Measurements from ENCODE around the gene JPH4.
"Not testable (repeated sequence)": the region's sequence is repeated elsewhere in the genome, so short reads cannot be mapped to it uniquely, and the experiment has no call there.

JPH4 gene

DNA sequence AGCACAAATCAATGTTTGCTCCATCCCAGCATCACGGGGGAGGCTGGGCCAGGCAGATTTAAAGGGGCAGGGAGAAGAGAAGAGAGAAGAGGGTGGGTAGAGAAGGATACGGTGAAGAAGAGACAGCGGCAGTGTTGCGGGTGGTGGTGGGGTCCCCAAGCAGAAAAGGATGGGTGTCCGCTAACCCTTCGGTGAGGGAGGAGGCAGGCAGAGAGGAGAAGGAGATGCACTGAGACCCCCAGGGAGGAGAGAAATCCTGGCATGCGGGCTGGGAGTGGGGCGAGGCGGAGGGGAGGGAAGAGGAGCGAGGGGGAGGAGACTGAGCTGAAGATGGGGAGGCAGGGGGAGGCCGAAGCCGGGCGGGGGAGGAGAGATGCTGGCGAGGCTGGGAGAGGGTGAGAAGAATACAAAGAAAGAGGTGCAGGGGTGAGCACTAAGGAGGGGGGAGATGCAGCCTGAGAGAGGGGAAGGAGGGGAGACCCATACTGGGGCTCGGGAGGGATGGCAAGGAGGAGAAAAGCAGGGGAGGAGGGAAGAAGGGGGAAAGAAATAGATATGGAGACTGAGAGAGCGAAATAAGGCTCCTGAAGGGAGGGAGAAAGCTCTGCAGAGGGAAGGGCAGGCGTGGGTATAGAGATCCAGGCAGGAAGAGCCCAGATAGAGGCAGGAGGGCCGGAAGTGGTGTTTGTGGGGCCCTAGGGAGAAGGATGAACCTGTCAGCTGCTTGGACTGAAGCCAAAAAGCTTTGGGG, at the start of gene JPH4:
Gene JPH4 (minus strand): TSS at position 231 of the 751 bp plus-strand sequence. CDS start 1,337 bp downstream, outside the sequence.
- peak; percentile 80 for DNase-seq

- no peak for DNase-seq
Observed at GRCh38 chr14:23627961-23628360, 49.4 kb upstream of the JPH4 start.

DNA sequence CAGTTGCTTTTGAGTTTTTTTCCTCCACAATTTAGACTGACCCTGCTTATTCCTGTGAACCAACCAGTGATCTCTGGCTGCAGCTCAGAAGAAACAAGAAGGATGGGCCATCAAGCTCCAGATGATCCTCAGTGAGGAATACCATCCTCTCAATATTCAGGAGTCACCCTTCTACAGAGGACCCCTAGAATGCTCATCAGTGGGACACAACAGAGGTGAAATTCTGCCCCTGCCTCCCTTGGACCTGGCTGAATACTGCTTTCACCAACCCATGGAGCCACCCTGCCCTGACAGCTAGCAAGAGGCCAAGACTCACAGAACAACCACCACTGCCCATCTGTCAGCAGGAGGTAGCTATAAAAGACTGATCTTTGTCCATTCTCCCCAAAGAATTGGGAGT, 48.4 kb upstream of the JPH4 start:
- DNase-seq: no peak

DNA sequence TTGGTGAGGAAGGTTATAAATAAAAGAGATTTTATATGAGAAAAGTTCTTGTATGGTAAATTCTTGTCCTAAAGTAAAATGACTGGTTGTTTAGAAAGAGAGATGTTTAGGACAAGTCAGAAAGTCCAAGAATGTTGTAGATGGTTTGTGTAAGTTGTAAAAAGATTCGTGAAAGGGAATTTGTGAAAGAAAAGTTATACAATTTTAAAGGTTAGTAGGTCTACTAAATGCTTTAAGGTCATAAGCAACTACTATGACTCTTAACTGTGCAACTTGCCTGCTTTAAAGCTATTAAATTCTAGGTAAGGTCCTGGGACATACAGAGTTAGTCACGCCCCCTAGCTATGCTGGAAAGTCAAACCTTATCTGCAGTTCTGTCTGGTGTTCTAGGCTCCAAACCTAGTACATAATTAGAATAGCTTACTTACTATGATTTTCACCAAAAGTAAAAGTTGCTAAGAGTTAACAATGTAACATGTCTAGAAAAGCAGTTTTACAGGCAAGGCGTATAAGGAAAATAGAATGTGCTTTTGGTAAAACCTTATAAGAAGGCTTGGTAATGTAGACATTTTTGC, 46.3 kb upstream of the JPH4 start:
- no peak for DNase-seq

DNA sequence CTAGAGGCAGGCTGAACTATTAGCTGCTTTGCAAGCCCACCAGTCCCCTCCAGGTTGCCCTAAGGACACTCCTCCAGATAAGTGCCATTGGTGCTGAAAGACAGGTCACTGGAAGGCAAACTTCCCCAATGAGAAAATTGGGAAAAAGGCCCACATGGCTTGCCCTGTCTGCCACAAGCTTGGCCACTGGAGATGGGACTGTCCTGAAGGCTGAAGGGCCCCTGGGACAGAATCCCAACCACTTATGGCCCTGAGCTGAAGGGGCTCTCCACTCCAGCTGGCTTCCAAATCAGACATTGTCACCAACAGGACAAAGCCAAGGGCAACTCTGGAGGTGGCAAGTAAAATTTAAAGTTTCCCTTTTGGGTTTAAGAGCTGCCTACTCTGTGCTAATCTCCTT, 45.4 kb upstream of the JPH4 start:
- no peak for DNase-seq

- no peak for DNase-seq
Observed at GRCh38 chr14:23622990-23623389, 44.4 kb upstream of the JPH4 start.

DNA sequence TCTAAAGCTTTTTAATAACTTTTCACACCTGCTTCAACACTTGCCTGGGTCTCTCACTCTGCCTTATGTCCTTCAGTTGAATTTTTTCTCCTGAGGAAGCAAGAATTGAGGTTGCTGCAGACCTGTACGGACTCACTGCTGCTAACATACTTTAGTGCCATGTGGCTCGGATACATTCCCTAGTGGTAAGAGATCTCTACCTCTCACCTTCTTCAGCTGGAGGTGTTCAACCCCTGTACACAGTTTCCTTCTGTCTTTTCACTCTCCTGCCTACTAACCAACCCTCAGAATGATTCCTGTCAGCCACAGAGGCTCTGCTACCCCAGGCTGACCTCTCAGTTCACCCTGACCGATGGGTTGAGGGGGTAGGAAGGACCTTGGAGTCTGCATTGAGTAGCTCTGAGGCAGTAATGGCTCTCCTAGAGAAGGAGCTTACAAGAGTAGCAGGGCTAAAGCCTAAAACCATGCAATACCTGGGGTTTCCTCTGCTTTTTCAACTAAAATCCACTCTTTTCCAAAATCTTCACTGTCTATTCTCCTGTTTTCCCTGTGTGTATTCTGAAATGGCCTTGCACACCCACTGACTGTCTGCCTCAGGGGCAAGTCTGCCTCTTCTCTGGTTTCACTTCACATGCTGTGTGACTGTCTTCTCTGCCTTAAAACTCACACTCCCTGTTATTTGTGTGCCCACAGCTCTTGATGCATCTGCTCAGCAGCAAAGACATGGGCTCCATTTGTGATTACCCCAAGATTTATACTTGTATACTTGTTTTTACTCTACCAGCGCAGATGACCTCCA, 43.5 kb upstream of the JPH4 start:
- no peak for DNase-seq

DNA sequence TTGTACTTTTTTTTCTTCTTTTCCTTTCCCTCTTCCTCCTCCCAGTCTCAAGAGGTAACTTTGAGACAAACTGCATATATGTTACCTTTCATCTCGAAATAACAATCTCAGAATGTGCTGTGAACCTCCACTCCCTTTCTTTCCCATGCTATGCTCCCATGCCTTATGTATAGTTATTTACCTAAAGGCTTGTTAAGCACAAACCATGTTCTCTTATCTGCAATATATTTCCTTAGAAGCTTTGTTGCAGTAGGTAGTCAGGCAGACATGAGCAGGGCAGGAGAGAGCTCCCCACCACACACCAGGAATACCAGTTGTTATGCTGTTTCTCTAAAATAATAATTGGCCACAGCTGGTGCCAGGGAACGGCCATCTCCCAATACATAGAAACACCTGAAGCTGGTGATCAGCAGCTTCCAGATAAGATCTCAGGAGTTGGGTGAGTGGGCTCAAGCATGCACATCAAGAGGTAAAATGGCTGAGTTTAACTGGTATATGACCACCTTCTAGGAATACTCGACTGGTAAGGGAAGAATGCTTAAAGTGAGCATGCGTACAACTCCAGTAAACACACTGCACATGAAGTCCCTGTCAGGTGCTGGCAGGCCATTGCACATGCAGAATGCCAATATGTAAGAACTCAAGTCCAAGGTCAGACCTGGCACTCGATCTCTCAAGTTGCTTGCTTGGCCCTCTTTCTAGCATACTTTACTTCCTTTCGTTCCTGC, 42.8 kb upstream of the JPH4 start:
- no peak for DNase-seq

DNA sequence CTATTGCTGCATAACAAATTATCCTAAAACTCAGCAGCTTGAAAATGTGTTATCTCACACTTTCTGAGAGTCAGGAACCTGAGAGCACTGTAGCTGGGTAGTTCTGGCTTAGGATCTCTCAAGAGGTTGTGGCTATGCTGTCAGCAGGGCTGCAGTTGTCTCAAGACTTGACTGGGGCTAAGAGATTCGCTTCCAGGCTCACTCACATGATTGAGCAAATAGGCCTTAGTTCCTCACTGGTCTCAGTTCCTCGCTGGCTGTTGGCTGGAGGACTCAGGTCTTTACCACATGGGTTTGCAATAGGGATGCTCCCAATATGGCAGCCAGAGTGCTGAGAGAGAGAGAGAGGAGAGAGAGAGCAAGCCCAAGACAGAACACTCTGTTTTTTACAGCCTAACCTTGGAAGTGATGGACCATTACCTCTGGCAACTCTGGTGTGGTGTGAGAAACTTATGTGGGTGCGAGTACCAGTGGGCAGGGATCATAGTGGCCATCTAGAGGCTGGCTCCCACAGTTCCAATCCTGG, 41.6 kb upstream of the JPH4 start:
- no peak for DNase-seq

DNA sequence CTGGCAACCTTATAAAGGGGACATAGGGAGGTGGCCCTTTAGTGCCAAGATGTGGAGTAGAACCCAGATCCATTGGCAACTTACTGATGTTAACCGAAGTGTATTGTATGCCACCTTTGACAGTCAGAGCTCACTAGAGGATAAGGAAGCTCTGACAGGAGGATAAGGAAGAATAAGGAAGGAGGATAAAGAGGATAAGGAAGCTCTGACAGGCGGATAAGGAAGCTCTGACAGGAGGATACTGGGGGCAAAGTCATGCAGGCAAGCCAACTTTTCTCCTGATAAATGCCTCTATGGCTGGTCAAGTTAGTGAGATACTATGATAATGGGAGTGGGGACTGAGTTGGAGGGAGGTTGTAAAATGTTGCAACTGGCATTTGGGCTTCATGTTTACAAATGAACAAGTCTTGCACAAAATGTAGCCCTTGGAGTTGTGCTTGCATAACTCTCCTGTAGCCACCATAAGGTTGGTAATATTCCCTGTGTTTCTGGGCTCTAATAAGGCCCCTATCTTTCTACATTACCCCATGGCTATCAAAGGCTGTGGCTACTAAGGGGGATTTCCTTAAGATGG, 39.9 kb upstream of the JPH4 start:
- DNase-seq: no peak

DNA sequence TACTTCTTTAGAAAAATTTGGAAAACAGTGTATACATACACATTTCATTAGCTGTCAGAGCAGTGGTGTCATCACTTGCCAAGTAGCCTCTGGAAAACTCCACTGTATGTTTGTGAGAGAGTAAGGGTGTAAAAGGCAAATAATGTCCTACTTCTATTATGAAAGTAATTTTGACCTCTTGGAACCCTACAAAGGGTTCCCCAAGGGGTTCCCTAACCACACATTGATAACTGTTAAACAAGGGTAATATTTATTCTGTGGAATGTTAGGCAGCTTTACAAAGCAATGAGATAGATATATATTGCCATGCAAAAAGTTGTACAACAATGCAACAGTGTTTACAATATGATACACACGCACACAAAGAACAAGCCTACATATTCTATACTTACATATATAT, 38.9 kb upstream of the JPH4 start:
- DNase-seq: no peak

GRCh38 chr14:23615856-23616255, 37.3 kb upstream of the JPH4 start:
- DNase-seq: no peak

DNA sequence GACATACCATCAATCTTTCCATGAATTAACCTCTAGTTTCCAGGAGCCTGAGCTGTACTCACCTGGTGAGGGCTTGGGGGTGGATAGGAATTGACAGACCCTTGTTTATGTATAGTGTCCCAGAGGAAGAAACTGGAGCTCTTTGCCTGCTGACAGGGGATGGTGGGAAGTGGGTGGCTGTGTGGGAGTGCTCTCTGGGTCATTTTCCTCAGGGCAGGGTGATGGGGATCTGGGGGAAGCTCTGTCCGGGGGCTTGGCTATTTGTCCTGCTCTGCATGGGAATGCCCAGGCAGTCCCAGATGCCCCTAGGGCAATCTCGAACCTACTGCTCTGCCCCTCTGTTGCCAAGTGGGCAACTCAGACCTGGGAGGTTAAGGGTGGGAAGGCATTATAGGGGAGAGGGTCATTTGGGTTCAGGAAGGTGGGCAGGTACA, 35.8 kb upstream of the JPH4 start:
- DNase-seq: no peak

GRCh38 chr14:23613242-23614070, 34.9 kb upstream of the JPH4 start:
- DNase-seq: no peak

GRCh38 chr14:23612802-23613201, 34.2 kb upstream of the JPH4 start:
- DNase-seq: no peak

- no peak for DNase-seq
Observed at GRCh38 chr14:23612354-23612732, 33.8 kb upstream of the JPH4 start.

- DNase-seq: no peak
Observed at GRCh38 chr14:23610815-23611289, 32.3 kb upstream of the JPH4 start.

DNA sequence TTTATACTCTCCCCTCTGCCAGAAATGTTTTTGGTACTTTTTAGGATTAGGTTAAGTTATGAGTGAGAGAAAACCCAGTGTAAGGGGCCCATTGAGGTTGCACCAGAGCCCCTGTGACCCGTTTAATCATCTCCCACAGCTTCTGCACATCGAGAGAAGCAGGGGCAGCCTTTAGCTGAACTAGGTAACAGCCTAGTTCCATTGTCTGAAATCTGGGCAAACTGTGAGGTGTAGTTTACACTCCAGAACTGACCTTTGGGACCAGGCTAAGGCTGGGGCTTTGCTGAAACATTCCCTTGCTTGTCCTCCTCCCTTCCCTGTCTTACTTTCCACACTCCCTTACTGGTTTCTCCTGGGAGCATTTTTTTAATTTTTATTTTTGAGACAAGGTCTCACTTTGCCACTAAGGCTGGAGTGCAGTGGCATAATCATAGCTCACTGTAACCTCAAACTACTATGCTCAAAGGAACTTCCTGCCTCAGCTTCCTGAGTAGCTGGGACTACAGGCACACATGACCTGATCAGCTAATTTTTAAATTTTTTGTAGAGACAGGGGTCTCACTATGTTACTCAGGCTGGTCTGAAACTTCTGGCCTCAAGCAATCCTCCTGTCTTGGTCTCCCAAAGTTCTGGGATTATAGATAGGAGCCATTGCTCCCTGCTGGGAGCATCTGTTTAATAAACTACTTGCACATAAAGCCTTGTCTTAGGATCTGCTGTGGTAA, 31.7 kb upstream of the JPH4 start:
- no peak for DNase-seq

DNA sequence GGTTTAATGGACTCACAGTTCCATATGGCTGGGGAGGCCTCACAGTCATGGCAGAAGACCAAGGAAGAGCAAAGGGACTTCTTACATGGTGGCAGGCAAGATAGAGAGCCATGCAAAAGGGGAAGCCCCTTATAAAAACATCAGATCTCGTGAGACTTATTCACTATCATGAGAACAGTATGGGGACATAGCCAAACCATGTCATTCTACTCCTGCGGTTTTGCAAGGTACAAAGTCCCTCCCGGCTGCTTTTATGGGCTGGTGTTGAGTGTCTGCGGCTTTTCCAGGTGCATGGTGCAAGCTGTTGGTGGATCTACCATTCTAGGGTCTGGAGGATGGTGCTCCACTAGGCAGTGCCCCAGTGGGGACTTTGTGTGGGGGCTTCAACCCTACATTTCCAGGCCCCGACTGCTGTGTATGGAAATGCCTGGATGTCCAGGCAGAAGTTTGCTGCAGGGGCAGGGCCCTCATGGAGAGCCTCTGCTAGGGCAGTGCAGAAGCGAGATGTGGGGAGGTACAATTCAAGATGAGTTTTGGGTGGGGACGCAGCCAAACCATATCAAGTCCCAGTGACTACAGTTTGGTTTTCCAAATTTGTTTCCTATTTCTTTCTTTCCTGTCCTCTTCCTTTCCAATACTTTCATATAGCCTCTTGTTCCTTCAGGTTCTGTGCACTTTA, 31.0 kb upstream of the JPH4 start:
- not testable (repeated sequence) for DNase-seq

GRCh38 chr14:23609001-23609400, 30.4 kb upstream of the JPH4 start:
- DNase-seq: no peak
